ENCODE results near the gene AATF. TPM values are rescaled to one million over a fixed set of nuclear protein-coding genes. Genes with fewer than 3 reads are reported as not detected.

The AATF gene
- total RNA-seq, 2 donors from 2014 or later: 27.3 to 45.7 TPM

DNA sequence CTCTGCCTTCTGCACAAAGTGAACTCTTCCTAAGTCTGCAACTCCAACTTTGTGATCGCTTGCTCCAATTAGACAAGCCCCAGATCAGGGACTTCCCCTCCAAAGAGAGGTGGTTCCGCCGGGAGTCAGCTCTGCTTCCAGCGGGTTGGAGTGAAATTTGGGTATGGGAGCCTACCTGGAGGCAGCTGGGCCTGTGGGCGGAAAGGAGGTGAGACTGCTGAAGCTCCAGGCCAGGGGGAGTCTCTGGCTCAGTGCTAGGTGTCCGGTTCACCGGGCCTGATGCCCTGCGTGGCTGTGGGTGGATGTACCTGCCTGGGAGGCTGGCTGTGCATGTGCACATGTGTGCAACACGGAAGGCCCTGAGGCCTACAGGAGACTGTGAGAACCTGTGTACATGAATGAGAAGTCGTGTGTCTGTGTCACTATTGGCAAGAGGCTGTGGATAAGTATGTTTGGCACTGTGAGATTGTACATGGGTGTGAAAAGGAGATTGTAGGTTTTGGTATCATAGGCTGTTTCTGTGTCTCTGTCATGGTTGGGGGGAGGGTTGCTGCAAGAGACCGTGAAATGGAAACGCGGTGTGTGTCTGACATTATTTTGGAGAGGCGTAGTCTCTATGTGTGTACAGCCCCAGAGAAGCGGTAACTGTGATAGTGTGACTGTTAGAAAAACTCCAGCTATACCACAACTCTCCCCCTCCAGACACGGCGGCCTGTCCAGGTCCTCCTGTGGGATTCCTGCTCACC is 7.3 kb upstream of the AATF start:
- no peaks in the 10 kb centered on the region for H3K9me3 ChIP-seq
- no peak for TF ChIP-seq POLR2A (IDR thresholded peaks at IDR 0.05)
- no peak for TF ChIP-seq POLR2AphosphoS5 (IDR thresholded peaks at IDR 0.05)
- TF ChIP-seq, protein P1, sequence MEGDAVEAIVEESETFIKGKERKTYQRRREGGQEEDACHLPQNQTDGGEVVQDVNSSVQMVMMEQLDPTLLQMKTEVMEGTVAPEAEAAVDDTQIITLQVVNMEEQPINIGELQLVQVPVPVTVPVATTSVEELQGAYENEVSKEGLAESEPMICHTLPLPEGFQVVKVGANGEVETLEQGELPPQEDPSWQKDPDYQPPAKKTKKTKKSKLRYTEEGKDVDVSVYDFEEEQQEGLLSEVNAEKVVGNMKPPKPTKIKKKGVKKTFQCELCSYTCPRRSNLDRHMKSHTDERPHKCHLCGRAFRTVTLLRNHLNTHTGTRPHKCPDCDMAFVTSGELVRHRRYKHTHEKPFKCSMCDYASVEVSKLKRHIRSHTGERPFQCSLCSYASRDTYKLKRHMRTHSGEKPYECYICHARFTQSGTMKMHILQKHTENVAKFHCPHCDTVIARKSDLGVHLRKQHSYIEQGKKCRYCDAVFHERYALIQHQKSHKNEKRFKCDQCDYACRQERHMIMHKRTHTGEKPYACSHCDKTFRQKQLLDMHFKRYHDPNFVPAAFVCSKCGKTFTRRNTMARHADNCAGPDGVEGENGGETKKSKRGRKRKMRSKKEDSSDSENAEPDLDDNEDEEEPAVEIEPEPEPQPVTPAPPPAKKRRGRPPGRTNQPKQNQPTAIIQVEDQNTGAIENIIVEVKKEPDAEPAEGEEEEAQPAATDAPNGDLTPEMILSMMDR (IDR thresholded peaks at IDR 0.05): no peak
- WGBS: 26% methylated on average over 17 of the region's 17 CpGs
- no peaks in the 10 kb centered on the region for H3K36me3 ChIP-seq
- H3K4me1 ChIP-seq (replicated peaks): no peaks in the 10 kb centered on the region
- DNase-seq (ENCODE audit: low spot score): no peak
- H3K4me3 ChIP-seq: no peak overlapping the region
- H3K27me3 ChIP-seq (replicated peaks; ENCODE audit: insufficient read depth): peaks cover 72% of the 10 kb centered on the region
- H3K27ac ChIP-seq: no peak overlapping the region
- intact Hi-C loops (cut with DNase I): no loop called here

DNA sequence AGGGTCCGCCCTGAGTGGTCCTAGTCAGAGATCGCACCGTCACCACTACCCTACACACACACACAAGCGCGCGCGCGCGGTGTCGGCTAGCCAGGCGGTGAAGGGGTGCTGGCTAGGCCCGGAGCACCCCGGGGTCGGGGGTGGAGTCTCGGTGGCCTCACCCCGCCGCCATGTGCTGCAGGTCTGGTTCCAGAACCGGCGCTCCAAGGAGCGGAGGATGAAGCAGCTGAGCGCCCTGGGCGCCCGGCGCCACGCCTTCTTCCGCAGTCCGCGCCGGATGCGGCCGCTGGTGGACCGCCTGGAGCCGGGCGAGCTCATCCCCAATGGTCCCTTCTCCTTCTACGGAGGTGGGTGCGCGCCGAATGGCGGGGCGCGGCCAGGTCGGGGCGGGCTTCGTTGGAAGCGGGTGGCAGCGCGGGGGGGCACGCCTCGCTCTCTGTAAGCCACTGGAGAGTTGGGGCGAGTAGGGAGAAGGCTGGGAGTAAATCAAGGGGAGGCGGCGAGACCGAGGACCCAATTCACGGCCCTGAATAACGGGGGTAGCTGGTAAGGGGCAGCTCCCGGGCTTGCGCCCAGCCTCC is 6.6 kb upstream of the AATF start:
- Histone ChIP-seq H3K27me3 (replicated peaks; ENCODE audit: insufficient read depth) (peaks cover 76% of the 10 kb centered on the region), H3K9me3 (no peaks in the 10 kb centered on the region), H3K4me3 (no peak overlapping the region), H3K36me3 (no peaks in the 10 kb centered on the region), H3K27ac (no peak overlapping the region), H3K4me1 (replicated peaks) (no peaks in the 10 kb centered on the region)
- no peak for DNase-seq (ENCODE audit: low spot score)
- no peak for TF ChIP-seq POLR2AphosphoS5 (IDR thresholded peaks at IDR 0.05)
- TF ChIP-seq POLR2A (IDR thresholded peaks at IDR 0.05): no peak
- TF ChIP-seq, protein P1 (IDR thresholded peaks at IDR 0.05): no peak
- intact Hi-C loops (cut with DNase I): no loop called here
- 5% methylated on average over 48 of the region's 57 CpGs for WGBS

DNA sequence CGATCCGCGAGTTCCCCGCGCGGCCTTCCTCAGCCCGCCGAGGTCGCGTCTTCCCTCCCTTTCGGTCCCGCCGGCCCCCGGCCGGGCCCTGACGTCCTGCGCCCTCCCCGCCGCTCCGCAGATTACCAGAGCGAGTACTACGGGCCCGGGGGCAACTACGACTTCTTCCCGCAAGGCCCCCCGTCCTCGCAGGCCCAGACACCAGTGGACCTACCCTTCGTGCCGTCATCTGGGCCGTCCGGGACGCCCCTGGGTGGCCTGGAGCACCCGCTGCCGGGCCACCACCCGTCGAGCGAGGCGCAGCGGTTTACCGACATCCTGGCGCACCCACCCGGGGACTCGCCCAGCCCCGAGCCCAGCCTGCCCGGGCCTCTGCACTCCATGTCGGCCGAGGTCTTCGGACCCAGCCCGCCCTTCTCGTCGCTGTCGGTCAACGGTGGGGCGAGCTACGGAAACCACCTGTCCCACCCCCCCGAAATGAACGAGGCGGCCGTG is 6.1 kb upstream of the AATF start:
- H3K27me3 ChIP-seq (replicated peaks; ENCODE audit: insufficient read depth): peaks cover 74% of the 10 kb centered on the region
- H3K4me3 ChIP-seq: no peak overlapping the region
- intact Hi-C loops (cut with DNase I): no loop called here
- H3K4me1 ChIP-seq (replicated peaks): no peaks in the 10 kb centered on the region
- H3K9me3 ChIP-seq: no peaks in the 10 kb centered on the region
- no peak overlapping the region for H3K27ac ChIP-seq
- WGBS: 8% methylated on average over 53 of the region's 59 CpGs
- no peak for DNase-seq (ENCODE audit: low spot score)
- TF ChIP-seq, protein P1 (IDR thresholded peaks at IDR 0.05): no peak
- TF ChIP-seq POLR2A (IDR thresholded peaks at IDR 0.05): no peak
- no peak for TF ChIP-seq POLR2AphosphoS5 (IDR thresholded peaks at IDR 0.05)
- H3K36me3 ChIP-seq: no peaks in the 10 kb centered on the region

DNA sequence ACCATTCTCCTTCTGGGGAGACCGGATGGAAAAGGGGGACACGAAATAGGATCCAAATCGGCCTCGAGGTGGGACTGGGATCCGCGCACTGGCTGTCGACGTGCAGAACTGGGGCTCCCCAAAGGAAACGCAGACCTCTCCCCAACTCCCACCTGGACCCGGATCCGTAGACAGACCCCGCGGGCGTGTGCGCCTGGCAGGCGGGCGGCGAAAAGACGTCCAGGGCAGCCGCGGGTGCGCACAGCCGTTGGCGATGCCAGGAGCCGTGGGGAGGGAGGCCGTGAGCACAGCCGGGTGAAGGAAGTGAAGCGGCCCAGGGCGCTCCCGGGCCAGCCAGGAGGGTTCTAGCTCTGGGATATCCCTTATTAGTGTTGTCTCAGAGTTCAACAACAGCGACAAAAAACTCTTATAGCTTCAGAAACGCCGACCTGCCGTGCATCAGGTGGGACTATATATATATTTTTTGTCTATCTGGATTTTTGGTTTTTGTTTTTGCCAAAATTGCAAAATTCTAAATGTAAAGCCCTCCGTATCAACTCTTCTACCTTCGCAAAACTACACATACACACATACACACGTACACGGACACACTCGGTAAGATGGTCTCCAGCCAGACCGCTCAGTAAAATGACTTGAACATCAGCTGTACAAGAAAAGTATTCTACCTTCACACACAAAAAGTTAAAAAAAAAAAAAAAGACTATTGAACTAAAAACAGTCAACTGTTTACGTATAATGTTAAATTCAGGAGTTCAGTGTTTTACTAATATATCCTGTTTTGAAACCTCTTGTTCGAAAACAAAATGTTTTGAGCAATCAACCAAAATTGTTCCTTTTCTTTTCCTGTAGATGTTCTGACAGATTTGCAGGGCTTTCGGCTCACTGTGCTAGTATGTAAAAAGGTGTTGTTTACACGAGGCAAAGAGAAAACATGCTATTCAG is 5.2 kb upstream of the AATF start:
- Histone ChIP-seq H3K9me3 (no peaks in the 10 kb centered on the region), H3K4me3 (no peak overlapping the region), H3K4me1 (replicated peaks) (no peaks in the 10 kb centered on the region), H3K27me3 (replicated peaks; ENCODE audit: insufficient read depth) (peaks cover 65% of the 10 kb centered on the region), H3K27ac (no peak overlapping the region), H3K36me3 (no peaks in the 10 kb centered on the region)
- intact Hi-C loops (cut with DNase I): no loop called here
- no peak for DNase-seq (ENCODE audit: low spot score)
- 14% methylated on average over 44 of the region's 44 CpGs for WGBS
- TF ChIP-seq POLR2A (IDR thresholded peaks at IDR 0.05) (no peak), POLR2AphosphoS5 (IDR thresholded peaks at IDR 0.05) (no peak)
- TF ChIP-seq, protein P1 (IDR thresholded peaks at IDR 0.05): no peak

Measured in prostate gland (tissue), 2 donors.